GM12865 (cell line): ENCODE data around the gene PAPSS2.
A peak's percentile ranks its signal among the peaks of the same experiment; 100 is the strongest.
"Not testable (repeated sequence)": the region's sequence is repeated elsewhere in the genome, so short reads cannot be mapped to it uniquely, and the experiment has no call there.

Experiments
- DNase-seq: peaks from one replicate; pipeline ENCODE4 v3.0.0; 2010; ENCODE audit warnings: low read depth
- H3K4me3 ChIP-seq: 2 replicates; pipeline ENCODE4 v1.5.1; 2011; ENCODE audit warnings: mild to moderate bottlenecking, low read depth, low read length, control low read depth
- CTCF ChIP-seq: IDR thresholded peaks from 2 replicates; pipeline ENCODE4 v1.5.1; 2011; ENCODE audit warnings: low read length, control low read depth, low read depth, inconsistent platforms; ENCODE audit not compliant: insufficient read depth; ENCODE audit errors: missing control alignments

The PAPSS2 gene

GRCh38 chr10:87659571-87660483, at the start of gene PAPSS2:
TSS of gene PAPSS2 (plus strand) at chr10:87659878. CDS start at chr10:87659982, 104 bp downstream.
- TF ChIP-seq CTCF, result no peak
- peak; percentile 54 for DNase-seq
- H3K4me3 ChIP-seq, result peak within 1 kb of the TSS; percentile 67

- H3K4me3 ChIP-seq, DNase-seq: not testable (repeated sequence)
Measured at GRCh38 chr10:87611341-87611740, 48.3 kb upstream of the PAPSS2 start.

- no peak for DNase-seq
- no peak for TF ChIP-seq CTCF
Measured at GRCh38 chr10:87612115-87612514, 47.6 kb upstream of the PAPSS2 start.

GRCh38 chr10:87613751-87614150, 45.9 kb upstream of the PAPSS2 start:
- TF ChIP-seq CTCF, result no peak

More at GRCh38 chr10:87612115-87612514, 47.6 kb upstream of the PAPSS2 start:
- no peak overlapping the region for H3K4me3 ChIP-seq

GRCh38 chr10:87615856-87616255, 43.8 kb upstream of the PAPSS2 start:
- no peak for TF ChIP-seq CTCF
- no peak overlapping the region for H3K4me3 ChIP-seq

More at GRCh38 chr10:87613751-87614150, 45.9 kb upstream of the PAPSS2 start:
- DNase-seq, result no peak
- no peak overlapping the region for H3K4me3 ChIP-seq

GRCh38 chr10:87617503-87617902, 42.2 kb upstream of the PAPSS2 start:
- no peak for TF ChIP-seq CTCF
- no peak for DNase-seq
- no peak overlapping the region for H3K4me3 ChIP-seq

More at GRCh38 chr10:87615856-87616255, 43.8 kb upstream of the PAPSS2 start:
- DNase-seq, result no peak

- DNase-seq, result no peak
- H3K4me3 ChIP-seq, result no peak overlapping the region
- TF ChIP-seq CTCF, result no peak
Measured at GRCh38 chr10:87618566-87619423, 40.9 kb upstream of the PAPSS2 start.
